HFF-Myc (cell line): Measurements from ENCODE around the gene MTCL1.

Experiments
- DNase-seq: peaks from one replicate; pipeline ENCODE4 v3.0.0-alpha.2; 2011; ENCODE audit warnings: low read depth; ENCODE audit errors: extremely low read depth
- H3K4me3 ChIP-seq: replicated peaks from 2 replicates; pipeline ENCODE4 v1.5.1; 2011; ENCODE audit warnings: low read depth, mild to moderate bottlenecking, control low read depth, low read length
- TF ChIP-seq, protein P1 (sequence below): IDR thresholded peaks from 2 replicates; pipeline ENCODE4 v1.5.1; 2012; ENCODE audit warnings: mild to moderate bottlenecking, low read depth, low read length, control low read depth; ENCODE audit errors: missing control alignments

MTCL1 gene

DNA sequence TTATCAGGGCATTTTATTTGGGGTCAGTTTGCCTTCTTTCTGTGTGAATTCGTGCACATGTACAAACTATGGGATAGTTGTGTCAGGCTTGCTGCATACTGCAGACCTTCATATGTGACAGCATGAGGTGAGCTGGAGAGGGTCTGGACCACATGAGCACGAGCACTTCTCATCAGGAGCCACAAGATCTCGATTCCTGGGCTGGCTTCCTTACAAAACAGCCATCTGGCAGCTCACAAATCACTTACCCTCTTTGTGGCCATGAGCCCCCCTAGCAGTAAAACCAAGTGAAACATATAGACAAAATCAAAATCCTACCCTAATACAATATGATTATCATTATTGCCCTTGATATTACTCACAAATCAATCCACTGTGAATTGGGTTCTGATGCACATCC is 121.2 kb downstream of the MTCL1 start:
- TF ChIP-seq, protein P1, sequence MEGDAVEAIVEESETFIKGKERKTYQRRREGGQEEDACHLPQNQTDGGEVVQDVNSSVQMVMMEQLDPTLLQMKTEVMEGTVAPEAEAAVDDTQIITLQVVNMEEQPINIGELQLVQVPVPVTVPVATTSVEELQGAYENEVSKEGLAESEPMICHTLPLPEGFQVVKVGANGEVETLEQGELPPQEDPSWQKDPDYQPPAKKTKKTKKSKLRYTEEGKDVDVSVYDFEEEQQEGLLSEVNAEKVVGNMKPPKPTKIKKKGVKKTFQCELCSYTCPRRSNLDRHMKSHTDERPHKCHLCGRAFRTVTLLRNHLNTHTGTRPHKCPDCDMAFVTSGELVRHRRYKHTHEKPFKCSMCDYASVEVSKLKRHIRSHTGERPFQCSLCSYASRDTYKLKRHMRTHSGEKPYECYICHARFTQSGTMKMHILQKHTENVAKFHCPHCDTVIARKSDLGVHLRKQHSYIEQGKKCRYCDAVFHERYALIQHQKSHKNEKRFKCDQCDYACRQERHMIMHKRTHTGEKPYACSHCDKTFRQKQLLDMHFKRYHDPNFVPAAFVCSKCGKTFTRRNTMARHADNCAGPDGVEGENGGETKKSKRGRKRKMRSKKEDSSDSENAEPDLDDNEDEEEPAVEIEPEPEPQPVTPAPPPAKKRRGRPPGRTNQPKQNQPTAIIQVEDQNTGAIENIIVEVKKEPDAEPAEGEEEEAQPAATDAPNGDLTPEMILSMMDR, result no peak
- DNase-seq, result no peak
- no peak overlapping the region for H3K4me3 ChIP-seq

DNA sequence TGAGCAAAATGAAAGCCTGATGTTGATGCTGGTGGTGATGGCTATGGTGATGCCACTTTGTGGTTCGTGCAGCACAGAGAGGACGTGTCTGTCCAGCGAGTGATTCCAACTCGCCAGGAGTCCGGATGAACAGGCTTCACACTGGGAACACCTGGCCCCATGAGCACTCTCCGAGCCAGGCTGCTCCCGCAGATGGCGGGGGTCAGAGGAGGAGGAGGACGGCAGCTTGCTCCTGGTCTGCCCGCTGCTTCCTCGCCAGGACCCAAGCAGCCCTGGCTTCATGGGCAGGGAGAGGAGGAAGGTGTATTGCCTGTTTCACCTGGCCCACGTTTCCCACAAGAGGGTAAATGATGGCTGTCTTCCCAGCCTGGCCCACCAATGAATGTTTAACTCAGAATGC is 121.6 kb downstream of the MTCL1 start:
- DNase-seq, result no peak
- H3K4me3 ChIP-seq, result no peak overlapping the region
- TF ChIP-seq, protein P1, result no peak

DNA sequence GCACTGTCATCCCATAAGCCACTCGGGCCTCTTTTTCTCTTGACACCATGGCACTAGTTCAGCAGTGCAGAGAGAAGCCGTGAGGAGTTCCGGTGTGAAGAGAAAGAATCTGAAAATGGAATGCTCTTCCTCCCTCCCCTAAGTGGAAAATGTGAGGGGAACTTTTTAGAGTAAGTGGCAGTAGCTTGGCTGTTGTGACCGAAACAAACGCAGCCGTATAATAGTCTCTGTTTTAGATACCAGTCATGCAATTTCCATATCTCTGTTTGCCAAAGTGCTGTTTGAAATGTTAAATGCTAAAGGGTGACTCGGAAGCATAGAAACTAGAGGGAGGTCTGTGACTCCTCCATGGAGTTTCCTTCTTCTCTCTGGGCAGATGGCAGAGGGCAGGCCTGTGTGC is 122.9 kb downstream of the MTCL1 start:
- TF ChIP-seq, protein P1, result no peak
- H3K4me3 ChIP-seq, result no peak overlapping the region
- DNase-seq, result no peak

DNA sequence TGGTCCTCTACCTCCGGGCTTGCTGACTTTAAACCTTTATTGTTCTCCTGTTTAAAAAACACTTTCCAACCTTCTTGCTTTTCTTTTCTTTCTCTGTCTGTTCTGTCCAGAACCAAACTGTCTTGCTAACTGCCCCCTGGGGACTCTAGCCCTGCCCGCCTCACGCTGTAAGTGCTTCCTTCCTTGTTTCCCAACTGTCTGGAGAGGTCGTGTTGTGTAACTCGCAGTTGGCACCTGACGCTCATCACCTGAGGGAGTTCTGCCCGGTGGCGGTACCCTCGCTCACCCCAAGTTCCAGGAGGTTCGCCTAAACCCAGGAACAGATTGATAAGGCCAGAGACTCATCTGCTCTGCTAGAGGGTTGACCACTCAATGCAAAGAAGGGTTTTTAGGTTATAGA is 123.4 kb downstream of the MTCL1 start:
- H3K4me3 ChIP-seq, result no peak overlapping the region
- DNase-seq, result no peak
- TF ChIP-seq, protein P1, result no peak

DNA sequence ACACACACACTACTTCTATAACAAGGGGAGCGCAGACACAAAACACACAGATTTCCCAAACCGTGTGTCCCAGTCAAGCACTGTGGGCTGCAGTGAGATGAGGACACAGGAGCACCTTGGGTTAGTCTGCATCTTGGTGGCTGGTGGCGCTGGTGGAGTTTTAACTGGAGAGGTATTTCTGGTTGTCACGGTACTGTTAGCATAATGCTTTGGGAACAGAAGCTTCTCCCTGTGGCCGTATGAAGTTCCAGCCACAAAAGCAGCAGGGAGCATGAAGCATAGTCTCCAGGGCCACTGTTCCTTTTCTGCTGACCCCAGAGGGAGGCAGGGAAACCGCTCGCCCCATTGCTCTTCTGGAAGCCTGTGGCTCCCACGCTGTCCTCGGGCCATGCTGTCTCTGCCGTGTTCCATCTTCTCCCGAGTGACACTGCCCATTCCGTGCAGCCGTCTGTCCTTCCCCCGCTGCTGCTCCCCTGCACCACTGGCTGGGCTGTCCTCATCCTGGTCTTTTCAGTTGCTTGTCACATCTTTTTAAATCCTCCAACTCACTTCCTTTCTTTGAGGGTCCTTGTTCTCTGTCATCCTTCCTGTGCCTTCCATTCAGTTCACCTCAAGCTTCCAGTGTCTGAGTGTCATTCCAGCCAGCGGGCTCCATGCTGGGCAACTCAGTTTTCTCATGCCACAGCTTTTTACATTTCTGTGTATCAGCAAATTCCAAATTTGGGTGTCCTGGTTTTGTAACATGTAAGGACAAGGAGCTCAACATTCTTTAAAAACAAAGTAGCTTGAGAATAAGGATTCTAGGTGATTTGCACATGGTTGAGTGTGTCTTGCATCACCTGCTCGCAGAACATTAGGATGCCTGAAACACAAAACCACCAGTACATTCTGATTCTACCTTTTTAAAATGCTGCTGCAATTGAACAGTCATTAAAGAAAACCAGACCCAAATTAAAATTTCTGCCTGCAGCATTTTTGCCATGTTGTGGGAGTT is 125.0 kb downstream of the MTCL1 start:
- DNase-seq, result no peak
- H3K4me3 ChIP-seq, result no peak overlapping the region
- TF ChIP-seq, protein P1, result no peak

DNA sequence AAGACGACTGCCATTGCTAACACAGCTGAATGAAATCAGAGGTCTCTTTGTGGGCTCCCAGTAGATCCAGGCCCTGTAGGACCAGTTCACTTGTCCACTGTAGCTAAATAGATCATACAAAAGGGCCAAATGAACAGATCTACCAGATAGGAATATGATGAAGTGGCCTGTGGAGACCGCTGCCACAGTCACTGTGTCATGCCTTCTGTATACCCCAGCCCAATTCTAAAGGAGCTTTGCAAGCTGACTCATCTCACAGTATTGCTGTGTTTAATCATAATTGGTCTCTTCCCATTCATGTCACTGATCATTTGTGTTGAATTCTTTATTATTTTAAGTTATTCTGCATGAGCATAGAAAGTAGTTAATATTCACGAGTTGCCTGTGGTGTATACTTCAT is 125.8 kb downstream of the MTCL1 start:
- H3K4me3 ChIP-seq, result no peak overlapping the region
- no peak for DNase-seq
- TF ChIP-seq, protein P1, result no peak

DNA sequence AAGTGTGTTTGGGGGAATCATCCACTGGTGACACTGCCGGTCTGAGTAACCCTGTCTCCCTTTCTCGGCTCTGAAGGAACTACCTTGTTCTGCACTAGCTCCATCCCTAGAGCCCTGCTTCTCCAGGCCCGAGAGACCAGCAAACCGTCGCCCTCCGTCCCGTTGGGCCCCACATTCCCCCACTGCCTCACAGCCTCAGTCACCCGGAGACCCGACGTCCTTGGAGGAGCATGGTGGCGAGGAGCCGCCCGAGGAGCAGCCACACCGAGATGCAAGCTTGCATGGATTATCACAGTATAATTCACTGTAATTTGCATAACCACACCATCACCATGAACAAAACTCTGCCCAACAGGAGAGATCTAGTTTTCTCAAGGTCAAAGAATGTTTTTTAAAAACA is 126.2 kb downstream of the MTCL1 start:
- TF ChIP-seq, protein P1, result no peak
- DNase-seq, result no peak
- H3K4me3 ChIP-seq, result no peak overlapping the region
